C4-2B (cell line): ENCODE results near the gene PHKA2.

Experiments used
- CTCF ChIP-seq: fragments of 450-650 bp; conservative IDR thresholded peaks from 2 replicates; pipeline ENCODE4 v1.5.1; 2017; ENCODE audit warnings: mild to moderate bottlenecking
- ZFX ChIP-seq: fragments of 450-650 bp; IDR thresholded peaks from 2 replicates; pipeline ENCODE4 v1.6.1; 2017

GRCh38 chrX:18895189-18895951, 88.5 kb downstream of the PHKA2 start:
- TF ChIP-seq CTCF (no peak), ZFX (no peak)
